ENCODE measurements around the gene PALMD. TPM values are rescaled to one million over a fixed set of nuclear protein-coding genes. Genes with fewer than 3 reads are reported as not detected.

The PALMD gene, protein sequence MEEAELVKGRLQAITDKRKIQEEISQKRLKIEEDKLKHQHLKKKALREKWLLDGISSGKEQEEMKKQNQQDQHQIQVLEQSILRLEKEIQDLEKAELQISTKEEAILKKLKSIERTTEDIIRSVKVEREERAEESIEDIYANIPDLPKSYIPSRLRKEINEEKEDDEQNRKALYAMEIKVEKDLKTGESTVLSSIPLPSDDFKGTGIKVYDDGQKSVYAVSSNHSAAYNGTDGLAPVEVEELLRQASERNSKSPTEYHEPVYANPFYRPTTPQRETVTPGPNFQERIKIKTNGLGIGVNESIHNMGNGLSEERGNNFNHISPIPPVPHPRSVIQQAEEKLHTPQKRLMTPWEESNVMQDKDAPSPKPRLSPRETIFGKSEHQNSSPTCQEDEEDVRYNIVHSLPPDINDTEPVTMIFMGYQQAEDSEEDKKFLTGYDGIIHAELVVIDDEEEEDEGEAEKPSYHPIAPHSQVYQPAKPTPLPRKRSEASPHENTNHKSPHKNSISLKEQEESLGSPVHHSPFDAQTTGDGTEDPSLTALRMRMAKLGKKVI
- total RNA-seq, result 34.4 TPM

DNA sequence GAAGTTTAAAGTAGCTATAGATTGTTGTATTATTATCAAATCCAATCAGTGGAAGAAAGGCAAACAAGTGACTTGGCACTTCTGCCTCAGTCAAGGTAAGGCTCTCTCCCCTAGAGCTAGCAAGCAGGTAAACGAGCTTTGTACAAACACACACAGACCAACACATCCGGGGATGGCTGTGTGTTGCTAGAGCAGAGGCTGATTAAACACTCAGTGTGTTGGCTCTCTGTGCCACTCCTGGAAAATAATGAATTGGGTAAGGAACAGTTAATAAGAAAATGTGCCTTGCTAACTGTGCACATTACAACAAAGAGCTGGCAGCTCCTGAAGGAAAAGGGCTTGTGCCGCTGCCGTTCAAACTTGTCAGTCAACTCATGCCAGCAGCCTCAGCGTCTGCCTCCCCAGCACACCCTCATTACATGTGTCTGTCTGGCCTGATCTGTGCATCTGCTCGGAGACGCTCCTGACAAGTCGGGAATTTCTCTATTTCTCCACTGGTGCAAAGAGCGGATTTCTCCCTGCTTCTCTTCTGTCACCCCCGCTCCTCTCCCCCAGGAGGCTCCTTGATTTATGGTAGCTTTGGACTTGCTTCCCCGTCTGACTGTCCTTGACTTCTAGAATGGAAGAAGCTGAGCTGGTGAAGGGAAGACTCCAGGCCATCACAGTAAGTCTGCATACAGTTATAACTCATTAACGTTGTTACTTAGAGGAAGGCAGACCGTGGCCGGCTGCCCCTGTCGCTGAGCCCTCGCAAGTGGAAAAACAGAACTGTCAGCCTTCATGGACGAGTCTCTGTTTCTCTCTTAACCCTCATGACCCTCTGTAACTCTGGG lies at the start of gene PALMD:
TSS of gene PALMD (plus strand) at position 415 of the 833 bp plus-strand sequence. CDS start at position 620, 205 bp downstream.
- TF ChIP-seq, protein P1, sequence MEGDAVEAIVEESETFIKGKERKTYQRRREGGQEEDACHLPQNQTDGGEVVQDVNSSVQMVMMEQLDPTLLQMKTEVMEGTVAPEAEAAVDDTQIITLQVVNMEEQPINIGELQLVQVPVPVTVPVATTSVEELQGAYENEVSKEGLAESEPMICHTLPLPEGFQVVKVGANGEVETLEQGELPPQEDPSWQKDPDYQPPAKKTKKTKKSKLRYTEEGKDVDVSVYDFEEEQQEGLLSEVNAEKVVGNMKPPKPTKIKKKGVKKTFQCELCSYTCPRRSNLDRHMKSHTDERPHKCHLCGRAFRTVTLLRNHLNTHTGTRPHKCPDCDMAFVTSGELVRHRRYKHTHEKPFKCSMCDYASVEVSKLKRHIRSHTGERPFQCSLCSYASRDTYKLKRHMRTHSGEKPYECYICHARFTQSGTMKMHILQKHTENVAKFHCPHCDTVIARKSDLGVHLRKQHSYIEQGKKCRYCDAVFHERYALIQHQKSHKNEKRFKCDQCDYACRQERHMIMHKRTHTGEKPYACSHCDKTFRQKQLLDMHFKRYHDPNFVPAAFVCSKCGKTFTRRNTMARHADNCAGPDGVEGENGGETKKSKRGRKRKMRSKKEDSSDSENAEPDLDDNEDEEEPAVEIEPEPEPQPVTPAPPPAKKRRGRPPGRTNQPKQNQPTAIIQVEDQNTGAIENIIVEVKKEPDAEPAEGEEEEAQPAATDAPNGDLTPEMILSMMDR (IDR thresholded peaks at IDR 0.05), result no peak
- Histone ChIP-seq H3K4me1 (no peaks in the 10 kb centered on the region), H3K36me3 (no peaks in the 10 kb centered on the region), H3K4me3 (peak within 1 kb of the TSS; percentile 36 to 48), H3K27ac (peak within 1 kb of the TSS; percentile 30 to 55), H3K9me3 (no peaks in the 10 kb centered on the region), H3K27me3 (no peaks in the 10 kb centered on the region)
- DNase-seq (ENCODE audit: low spot score in 2 of 2), result no peak
- intact Hi-C loops (cut with DNase I), result no loop called here

DNA sequence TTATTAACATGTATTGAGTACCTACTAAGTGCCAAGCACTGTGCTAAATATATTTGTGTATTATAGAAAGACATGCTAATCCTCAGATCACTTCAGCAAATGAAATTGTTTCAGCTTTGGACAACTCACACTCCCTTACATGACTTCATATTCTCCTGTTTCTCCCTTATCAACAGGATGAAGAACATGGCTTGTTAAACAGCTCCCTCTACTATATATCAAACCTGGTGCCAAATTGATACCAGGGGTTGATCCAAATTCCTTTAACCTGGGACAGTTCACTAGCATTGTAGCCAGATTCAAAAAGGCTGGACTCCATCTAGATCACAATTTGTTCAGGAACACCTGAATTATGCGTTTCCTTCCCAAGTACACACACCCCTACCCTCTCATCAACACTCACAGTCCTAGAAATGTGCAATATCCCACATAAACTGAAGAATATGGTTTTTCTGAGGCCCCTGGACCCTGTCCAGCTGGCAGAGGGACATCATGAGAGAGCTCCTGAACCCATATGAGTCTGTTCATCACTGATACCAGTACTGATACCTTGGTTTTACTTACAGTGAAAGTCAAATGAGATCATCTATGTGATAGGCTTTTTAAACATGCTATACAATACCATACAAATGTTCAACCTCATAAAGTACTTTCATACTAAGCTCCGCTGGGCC lies 47.0 kb upstream of the PALMD start:
- Histone ChIP-seq H3K4me1 (no peaks in the 10 kb centered on the region), H3K36me3 (no peaks in the 10 kb centered on the region), H3K27ac (no peak overlapping the region), H3K27me3 (no peaks in the 10 kb centered on the region), H3K9me3 (no peaks in the 10 kb centered on the region), H3K4me3 (no peak overlapping the region)
- no peak for DNase-seq (ENCODE audit: low spot score in 2 of 2)
- intact Hi-C loops (cut with DNase I), result no loop called here
- TF ChIP-seq, protein P1 (IDR thresholded peaks at IDR 0.05), result no peak

DNA sequence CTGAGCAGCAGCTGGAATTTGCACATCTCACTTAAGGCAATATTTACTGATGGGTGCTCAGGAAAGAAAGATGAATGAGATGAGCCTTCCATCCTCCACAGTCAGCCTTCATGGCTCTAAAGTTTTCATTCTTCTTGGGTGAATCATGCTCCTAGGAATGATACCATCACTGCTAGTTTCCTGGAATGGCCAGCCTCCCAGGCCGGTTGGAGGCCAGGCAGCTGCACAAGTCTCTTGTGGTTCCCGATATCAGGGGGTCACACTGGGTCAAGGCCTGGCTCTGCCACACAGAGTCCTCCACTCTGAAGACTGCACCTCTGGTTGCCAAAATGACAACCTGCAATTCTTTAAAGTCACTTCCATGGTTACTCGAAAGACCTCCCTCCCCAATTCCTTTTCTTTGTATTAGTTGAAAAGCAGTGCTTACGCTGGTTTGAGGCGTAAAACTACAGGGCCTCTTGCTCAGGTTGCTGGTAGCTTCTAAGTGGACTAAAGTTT lies 46.2 kb upstream of the PALMD start:
- Histone ChIP-seq H3K36me3 (no peaks in the 10 kb centered on the region), H3K27ac (no peak overlapping the region), H3K4me3 (no peak overlapping the region), H3K4me1 (no peaks in the 10 kb centered on the region), H3K9me3 (no peaks in the 10 kb centered on the region), H3K27me3 (no peaks in the 10 kb centered on the region)
- intact Hi-C loops (cut with DNase I), result no loop called here
- no peak for DNase-seq (ENCODE audit: low spot score in 2 of 2)
- TF ChIP-seq, protein P1 (IDR thresholded peaks at IDR 0.05), result no peak

DNA sequence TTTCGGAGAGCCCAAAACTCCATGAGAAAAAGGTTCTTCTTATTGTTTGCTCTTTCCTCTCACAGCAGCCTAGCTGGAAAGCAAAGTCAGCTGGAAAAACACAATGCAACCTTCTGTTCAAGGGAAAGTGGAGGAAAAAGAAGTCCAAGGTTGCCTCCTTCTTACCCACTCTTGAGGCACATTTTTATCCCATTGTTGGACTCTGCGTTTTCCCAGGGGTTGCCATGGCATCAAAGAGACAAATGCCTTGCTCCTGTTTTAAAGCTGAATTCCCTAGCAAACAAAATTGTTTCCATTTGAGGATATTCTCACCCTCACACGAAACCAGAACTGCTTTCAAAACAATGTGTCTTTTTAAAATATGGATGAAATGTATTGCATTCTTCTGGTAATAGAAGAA lies 45.1 kb upstream of the PALMD start:
- Histone ChIP-seq H3K27ac (no peak overlapping the region), H3K4me1 (no peaks in the 10 kb centered on the region), H3K27me3 (no peaks in the 10 kb centered on the region), H3K36me3 (no peaks in the 10 kb centered on the region), H3K9me3 (no peaks in the 10 kb centered on the region), H3K4me3 (no peak overlapping the region)
- TF ChIP-seq, protein P1 (IDR thresholded peaks at IDR 0.05), result no peak
- DNase-seq (ENCODE audit: low spot score in 2 of 2), result no peak
- intact Hi-C loops (cut with DNase I), result no loop called here

DNA sequence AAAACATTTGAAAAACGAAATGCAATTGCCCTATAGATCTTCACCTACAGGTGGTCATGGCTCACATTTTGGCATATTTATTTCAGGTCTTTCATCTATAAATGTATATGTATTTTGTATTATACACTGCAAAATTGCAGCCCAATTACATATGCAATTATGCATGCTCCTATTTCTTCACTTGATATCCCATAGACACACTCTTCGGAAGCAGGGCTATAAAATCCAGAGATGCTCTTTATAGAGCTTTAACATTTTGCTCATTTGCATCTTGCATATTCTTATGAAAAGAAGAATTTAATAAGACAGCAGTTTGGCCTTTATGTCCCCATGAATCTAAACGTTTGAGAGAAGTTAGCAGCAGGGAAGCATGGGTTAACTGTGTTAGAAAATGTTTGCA lies 44.7 kb upstream of the PALMD start:
- Histone ChIP-seq H3K27me3 (no peaks in the 10 kb centered on the region), H3K9me3 (no peaks in the 10 kb centered on the region), H3K4me1 (no peaks in the 10 kb centered on the region), H3K4me3 (no peak overlapping the region), H3K36me3 (no peaks in the 10 kb centered on the region), H3K27ac (no peak overlapping the region)
- TF ChIP-seq, protein P1 (IDR thresholded peaks at IDR 0.05), result no peak
- DNase-seq (ENCODE audit: low spot score in 2 of 2), result no peak
- intact Hi-C loops (cut with DNase I), result no loop called here
